ENCODE measurements around the gene CBX4. TPM values are rescaled to one million over a fixed set of nuclear protein-coding genes. Genes with fewer than 3 reads are reported as not detected.

Gene CBX4
- total and polyA plus RNA-seq, 2 of the 4 experiments (the other 2 are of a cell fraction), result 3.2 to 9.4 TPM

GRCh38 chr17:79792341-79792871 lies 46.8 kb downstream of the CBX4 start:
- H3K27me3 ChIP-seq (ENCODE audit: control insufficient read depth, insufficient read depth, low read length), result peaks cover 34% of the 10 kb centered on the region
- H3K36me3 ChIP-seq (ENCODE audit: control insufficient read depth, insufficient read depth, low read length), result peaks cover 9% of the 10 kb centered on the region; the same call in 1 of the 2 replicates
- H2BK120ac ChIP-seq (ENCODE audit: low read depth, low read length), result peak overlapping the region; percentile 57; the same call in 1 of the 2 replicates
- ChIA-PET POLR2A (ENCODE audit: unreplicated experiment) (no interaction called here), CTCF (no interaction called here)
- no peak for TF ChIP-seq CHD1 (IDR thresholded peaks at IDR 0.05; ENCODE audit: low read depth, low read length)
- TF ChIP-seq, protein P1, sequence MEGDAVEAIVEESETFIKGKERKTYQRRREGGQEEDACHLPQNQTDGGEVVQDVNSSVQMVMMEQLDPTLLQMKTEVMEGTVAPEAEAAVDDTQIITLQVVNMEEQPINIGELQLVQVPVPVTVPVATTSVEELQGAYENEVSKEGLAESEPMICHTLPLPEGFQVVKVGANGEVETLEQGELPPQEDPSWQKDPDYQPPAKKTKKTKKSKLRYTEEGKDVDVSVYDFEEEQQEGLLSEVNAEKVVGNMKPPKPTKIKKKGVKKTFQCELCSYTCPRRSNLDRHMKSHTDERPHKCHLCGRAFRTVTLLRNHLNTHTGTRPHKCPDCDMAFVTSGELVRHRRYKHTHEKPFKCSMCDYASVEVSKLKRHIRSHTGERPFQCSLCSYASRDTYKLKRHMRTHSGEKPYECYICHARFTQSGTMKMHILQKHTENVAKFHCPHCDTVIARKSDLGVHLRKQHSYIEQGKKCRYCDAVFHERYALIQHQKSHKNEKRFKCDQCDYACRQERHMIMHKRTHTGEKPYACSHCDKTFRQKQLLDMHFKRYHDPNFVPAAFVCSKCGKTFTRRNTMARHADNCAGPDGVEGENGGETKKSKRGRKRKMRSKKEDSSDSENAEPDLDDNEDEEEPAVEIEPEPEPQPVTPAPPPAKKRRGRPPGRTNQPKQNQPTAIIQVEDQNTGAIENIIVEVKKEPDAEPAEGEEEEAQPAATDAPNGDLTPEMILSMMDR (conservative IDR thresholded peaks at IDR 0.05; ENCODE audit: low read depth, low read length), result no peak
- no peak for TF ChIP-seq POLR2A (IDR thresholded peaks at IDR 0.05; ENCODE audit: low read depth, low read length)
- no peak for TF ChIP-seq MXI1 (IDR thresholded peaks at IDR 0.05; ENCODE audit: borderline replicate concordance, low read depth, low read length)
- TF ChIP-seq SMC3 (IDR thresholded peaks at IDR 0.05; ENCODE audit: low read depth, low read length), result no peak
- TF ChIP-seq FOS (IDR thresholded peaks at IDR 0.05; ENCODE audit: low read depth, low read length), result no peak
- TF ChIP-seq USF2 (IDR thresholded peaks at IDR 0.05; ENCODE audit: low read depth, low read length), result no peak
- no peak for TF ChIP-seq NFE2L2 (IDR thresholded peaks at IDR 0.05; ENCODE audit: low read depth, low read length)
- no peak for TF ChIP-seq BHLHE40 (IDR thresholded peaks at IDR 0.05; ENCODE audit: low read depth, low read length)
- peak overlapping the region in 1 of 2 experiments; percentile 46; a peak in 2 of 4 replicates for H4K8ac ChIP-seq (ENCODE audit: low read depth in 2 of 2, low read length in 2 of 2)
- peak overlapping the region; percentile 83 for H2AK5ac ChIP-seq (ENCODE audit: low read depth, low read length)
- H3K4ac ChIP-seq (ENCODE audit: low read depth, low read length), result peak overlapping the region; percentile 88
- no peaks in the 10 kb centered on the region for H3K9me3 ChIP-seq (ENCODE audit: control insufficient read depth, insufficient read depth, low read length)
- 0 out of 2 replicates have a peak overlapping the region, but pooled peaks have one; percentile 23 for H4K5ac ChIP-seq (ENCODE audit: low read depth, low read length)
- peaks cover 14% of the 10 kb centered on the region for H4K20me1 ChIP-seq (ENCODE audit: insufficient read depth, low read length)
- 0 out of 2 replicates have a peak overlapping the region, but pooled peaks have one; percentile 82 for H3K23ac ChIP-seq (ENCODE audit: low read depth, low read length)
- intact Hi-C loops (cut with micrococcal nuclease), result loop anchor here (2.0 kb wide), 1 partner anchor 200 kb away; no protein-coding TSS in a partner anchor
- no peak overlapping the region for H3K56ac ChIP-seq (ENCODE audit: extremely low read depth, insufficient read depth, low read length)
- no peak overlapping the region; the same call in 2 of the 3 replicates for H2BK15ac ChIP-seq (ENCODE audit: low read depth, low read length)
- no peak for ATAC-seq (ENCODE audit: low read depth)
- dilution Hi-C loops (cut with HindIII; ENCODE audit: low sequenced_read_pairs, unreplicated experiment), result no loop called here
- peak overlapping the region; percentile 95 for H2BK5ac ChIP-seq (ENCODE audit: low read depth, low read length, poor library complexity, severe bottlenecking)
- H3K9ac ChIP-seq (ENCODE audit: low read depth, low read length), result no peak overlapping the region
- no peak overlapping the region; the same call in 1 of the 2 replicates for H3K27ac ChIP-seq (ENCODE audit: insufficient read depth, low read length)
- H3K9me1 ChIP-seq (ENCODE audit: insufficient read depth, low read length), result peaks cover 5% of the 10 kb centered on the region; the same call in 1 of the 2 replicates
- H3K79me1 ChIP-seq (ENCODE audit: low read depth in 1 of 2, low read length in 2 of 2), result peaks cover 8 to 23% of the 10 kb centered on the region in 2 experiments; a peak in 2 of 4 replicates
- H3K4me3 ChIP-seq (ENCODE audit: insufficient read depth, low read depth, low read length), result 0 out of 2 replicates have a peak overlapping the region, but pooled peaks have one; percentile 5
- no peak overlapping the region; the same call in 1 of the 2 replicates for H3K14ac ChIP-seq (replicated peaks; ENCODE audit: low read depth, low read length)
- no TSS peak for BruUV-seq (replicated peaks)
- in situ Hi-C loops (cut with MboI; ENCODE audit: low sequenced_read_pairs), result loop anchor here (5.0 kb wide), 1 partner anchor 195 kb away; no protein-coding TSS in a partner anchor
- H2AK9ac ChIP-seq (replicated peaks; ENCODE audit: low read depth, low read length, poor library complexity), result no peak overlapping the region
- no CpG with 5 or more reads among the region's 22 CpGs for WGBS, 2 experiments (ENCODE audit: extremely low coverage in 2 of 2, insufficient read length in 1 of 2)
- peak overlapping the region; percentile 64; the same call in 1 of the 2 replicates for H2BK20ac ChIP-seq (ENCODE audit: low read depth, low read length)
- 0 out of 2 replicates have a peak overlapping the region, but pooled peaks have one; percentile 66 for H4K91ac ChIP-seq (ENCODE audit: insufficient read depth, low read depth, low read length)
- peak overlapping the region; percentile 71 for H2AFZ ChIP-seq (replicated peaks; ENCODE audit: low read length, poor library complexity)
- DNase-seq, result no peak
- H3K18ac ChIP-seq (ENCODE audit: low read depth, low read length), result peak overlapping the region; percentile 28; the same call in 1 of the 2 replicates
- peak overlapping the region; percentile 77 for H3K4me2 ChIP-seq (ENCODE audit: low read depth, low read length)
- peaks cover 17% of the 10 kb centered on the region for H3K4me1 ChIP-seq (ENCODE audit: control insufficient read depth, insufficient read depth, low read length)

All from IMR-90 (cell line).